ENCODE results near the gene ALG6.
"Not testable (repeated sequence)": the region's sequence is repeated elsewhere in the genome, so short reads cannot be mapped to it uniquely, and the experiment has no call there.

The ALG6 gene

GRCh38 chr1:63418101-63418500, 50.7 kb downstream of the ALG6 start:
- DNase-seq: no peak

- DNase-seq: not testable (repeated sequence)
Measured at GRCh38 chr1:63420746-63421145, 53.3 kb downstream of the ALG6 start.

- no peak for DNase-seq
Measured at GRCh38 chr1:63423649-63424048, 56.2 kb downstream of the ALG6 start.

GRCh38 chr1:63428815-63429214, 61.4 kb downstream of the ALG6 start:
- DNase-seq: no peak

GRCh38 chr1:63429281-63429680, 61.9 kb downstream of the ALG6 start:
- DNase-seq: no peak

GRCh38 chr1:63435161-63435560, 67.7 kb downstream of the ALG6 start:
- no peak for DNase-seq

DNA sequence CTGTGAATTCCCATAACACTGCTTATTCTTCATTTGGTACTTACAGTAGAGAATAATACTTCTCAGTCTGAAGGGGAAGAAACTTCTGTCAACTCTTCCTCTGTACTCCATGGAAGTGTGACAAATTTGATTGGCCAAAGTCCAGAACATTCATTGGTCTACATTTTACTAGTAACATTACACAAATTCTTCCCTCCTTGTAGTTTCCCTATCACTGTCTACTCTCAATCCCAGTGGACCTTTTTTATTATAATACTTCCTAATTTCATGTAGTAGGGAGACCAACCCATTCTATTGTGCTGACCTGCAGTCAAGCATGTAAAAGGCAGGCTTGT, 74.7 kb downstream of the ALG6 start:
- DNase-seq: no peak

- no peak for DNase-seq
Measured at GRCh38 chr1:63448731-63449246, 81.4 kb downstream of the ALG6 start.

DNA sequence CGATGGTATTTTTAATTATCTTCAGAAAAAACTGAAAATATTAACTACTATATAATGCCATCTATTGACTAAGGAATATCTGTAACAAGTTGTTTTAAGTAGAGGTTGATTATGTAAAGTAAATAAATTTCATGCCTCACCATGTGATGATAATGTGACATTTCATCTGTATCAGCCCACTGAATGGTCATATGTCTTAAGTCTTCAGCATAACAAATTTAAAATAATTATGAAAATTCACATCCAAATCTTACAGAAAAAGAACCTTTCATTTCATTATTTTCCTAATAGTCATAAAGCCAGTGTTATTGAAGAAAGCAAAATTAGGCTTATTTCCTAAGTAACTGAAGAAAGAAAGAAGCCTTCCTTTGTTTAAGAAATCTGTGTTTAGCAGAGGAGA, 83.0 kb downstream of the ALG6 start:
- no peak for DNase-seq

GRCh38 chr1:63453232-63453631, 85.8 kb downstream of the ALG6 start:
- no peak for DNase-seq

- no peak for DNase-seq
Measured at GRCh38 chr1:63454269-63454668, 86.8 kb downstream of the ALG6 start.

DNA sequence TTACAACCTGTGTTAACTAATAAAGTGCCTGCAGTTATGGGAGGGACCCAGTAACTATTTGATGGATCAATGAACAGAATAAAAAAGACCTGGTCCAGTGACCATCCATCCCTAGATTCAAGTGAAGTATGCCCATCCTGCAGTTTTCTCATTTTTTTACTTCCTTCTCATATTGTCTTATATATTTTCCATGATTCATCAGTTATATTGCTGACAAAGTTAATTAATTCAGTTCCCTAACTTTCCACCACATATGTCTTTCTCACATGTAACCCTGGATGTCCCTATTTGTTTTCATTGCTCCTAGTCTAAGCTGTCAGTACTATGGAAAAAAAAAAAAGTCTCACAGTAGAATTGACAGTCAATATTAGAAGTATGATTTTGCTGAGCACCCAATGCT, 91.3 kb downstream of the ALG6 start:
- no peak for DNase-seq

DNA sequence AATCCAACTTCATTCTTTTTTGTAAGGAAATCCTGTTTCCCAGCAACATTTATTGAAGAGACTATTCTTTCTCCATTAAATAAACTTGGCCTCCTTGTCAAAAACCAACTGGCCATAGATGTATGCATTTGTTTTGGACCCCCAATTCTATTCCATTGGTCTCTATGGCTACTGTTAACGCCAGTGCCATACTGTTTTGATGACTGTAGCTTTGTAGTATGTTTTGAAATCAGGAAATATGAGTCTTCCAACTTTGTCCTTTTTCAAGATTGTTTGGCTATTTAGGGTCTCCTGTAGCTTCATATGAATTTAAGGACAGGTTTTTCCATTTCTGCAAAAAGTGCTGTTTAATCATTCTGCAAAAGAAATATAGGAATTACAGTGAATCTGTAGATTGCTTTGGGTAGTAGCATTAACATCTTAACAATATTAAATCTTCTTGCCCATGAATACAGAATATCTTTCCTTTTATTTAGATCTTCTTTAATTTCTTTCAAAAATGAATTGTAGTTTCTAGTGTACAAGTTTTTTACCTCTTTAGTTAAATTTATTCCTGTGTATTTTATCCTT, 94.3 kb downstream of the ALG6 start:
- DNase-seq: no peak

- no peak for DNase-seq
Measured at GRCh38 chr1:63463248-63463647, 95.8 kb downstream of the ALG6 start.

DNA sequence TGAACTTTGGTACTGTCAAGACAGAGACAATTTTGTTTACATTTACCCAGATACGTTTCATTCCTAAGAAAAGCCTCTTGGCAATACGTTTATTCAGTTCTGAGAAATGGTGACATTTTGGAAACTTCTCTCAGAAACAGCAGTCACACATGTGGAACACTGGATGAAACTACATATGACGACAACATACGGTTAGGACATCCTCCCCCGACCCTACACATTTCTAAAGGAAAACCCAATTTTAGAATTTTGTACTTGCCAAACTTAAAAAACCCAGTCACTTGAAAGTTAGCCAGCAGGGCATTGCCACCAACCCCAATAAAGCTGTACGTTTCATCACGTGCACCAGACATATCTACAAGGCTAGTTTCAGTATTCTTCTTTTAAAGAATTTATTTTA, 98.8 kb downstream of the ALG6 start:
- no peak for DNase-seq

DNA sequence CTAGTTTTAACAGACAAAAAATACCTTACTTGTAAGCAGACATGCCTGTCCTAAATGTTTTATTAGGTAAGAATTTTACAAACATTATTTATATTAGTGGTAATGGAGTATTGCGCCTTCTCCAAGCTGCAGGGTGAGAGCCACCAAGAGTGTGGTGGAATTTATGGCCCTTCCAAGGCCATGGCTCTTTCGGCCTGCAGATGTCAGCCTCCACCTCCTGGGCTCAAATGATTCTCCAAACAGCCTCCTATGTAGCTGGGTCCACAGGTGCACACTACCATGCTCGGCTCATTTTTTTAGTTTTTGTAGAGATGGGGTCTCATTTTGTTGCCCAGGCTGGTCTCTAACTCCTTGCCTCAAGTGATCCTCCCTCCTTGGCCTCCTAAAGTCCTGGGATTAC, 99.3 kb downstream of the ALG6 start:
- DNase-seq: no peak

GRCh38 chr1:63468683-63469082, 101.3 kb downstream of the ALG6 start:
- DNase-seq: not testable (repeated sequence)

DNA sequence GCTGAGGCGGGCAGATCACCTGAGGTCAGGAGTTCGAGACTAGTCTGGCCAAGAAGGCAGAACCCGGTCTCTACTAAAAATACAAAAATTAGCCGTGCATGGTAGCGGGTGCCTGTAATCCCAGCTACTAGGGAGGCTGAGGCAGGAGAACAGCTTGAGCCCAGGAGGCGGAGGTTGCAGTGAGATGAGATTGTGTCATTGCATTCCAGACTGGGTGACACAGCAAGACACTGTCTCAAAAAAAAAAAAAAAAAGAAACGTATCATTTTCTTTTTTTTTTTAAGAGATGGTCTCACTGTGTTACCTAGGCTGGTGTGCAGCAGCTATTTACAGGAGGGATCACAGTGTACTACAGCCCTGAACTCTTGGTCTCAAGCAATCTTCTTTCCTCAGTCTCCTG, 108.3 kb downstream of the ALG6 start:
- no peak for DNase-seq

DNA sequence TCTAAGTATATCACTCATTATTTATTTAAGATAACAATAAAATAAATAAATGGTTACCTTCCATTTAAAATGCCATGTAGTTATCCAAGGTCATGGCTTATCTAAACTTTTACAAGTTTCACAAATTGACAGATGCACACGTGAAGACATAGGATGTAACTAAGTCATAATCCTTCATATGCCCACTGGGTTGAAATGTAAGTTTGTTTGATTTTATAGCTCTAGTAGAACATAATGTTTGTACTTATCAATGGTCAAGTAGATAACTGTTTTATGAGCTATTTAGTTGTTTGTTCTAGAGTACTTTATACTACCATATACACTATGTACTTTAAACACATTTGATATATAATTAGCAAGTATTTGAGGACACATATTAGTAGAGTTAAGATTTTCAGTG, 112.6 kb downstream of the ALG6 start:
- no peak for DNase-seq

GRCh38 chr1:63486629-63487028, 119.2 kb downstream of the ALG6 start:
- no peak for DNase-seq

DNA sequence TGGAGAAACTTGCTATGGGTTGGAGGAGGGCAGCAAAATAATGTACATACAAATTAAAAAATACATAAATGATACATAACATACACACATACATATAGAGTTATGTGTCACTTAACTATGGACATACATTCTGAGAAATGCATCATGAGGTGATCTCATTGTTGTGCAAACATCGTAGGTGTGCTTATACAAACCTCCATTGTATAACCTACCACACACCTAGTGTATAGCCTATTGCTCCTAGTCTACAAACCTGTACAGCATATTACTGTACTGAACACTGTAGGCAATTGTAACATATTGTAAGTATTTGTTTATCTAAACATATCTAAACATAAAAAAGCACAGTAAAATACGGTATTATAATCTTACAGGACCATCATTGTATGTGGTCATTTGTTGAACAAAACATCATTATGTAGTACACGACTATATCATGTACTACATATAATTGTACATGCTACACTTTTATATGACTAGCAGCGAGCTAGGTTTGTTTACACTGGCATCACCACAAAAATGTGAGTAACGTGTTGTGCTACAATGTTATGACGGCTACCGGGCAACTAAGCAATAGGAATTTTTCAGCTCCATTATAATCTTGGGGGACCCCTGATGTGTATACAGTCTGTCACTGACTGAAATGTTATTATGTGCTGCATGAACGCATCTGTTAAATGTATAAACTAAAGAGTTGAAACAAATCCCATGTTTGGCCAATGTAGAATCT, 120.1 kb downstream of the ALG6 start:
- no peak for DNase-seq
